ENCODE results near the gene TANC2.

- TF ChIP-seq CTCF (IDR thresholded peaks at IDR 0.05) (no peak), POLR2A (IDR thresholded peaks at IDR 0.05; ENCODE audit: low read depth) (no peak), POLR2AphosphoS5 (IDR thresholded peaks at IDR 0.05) (no peak), EP300 (IDR thresholded peaks at IDR 0.05) (no peak)
Observed at GRCh38 chr17:63001689-63002394, 35.8 kb downstream of the TANC2 start.
